H9 (cell line): ENCODE measurements around the gene APBA2. TPM values are rescaled to one million over a fixed set of nuclear protein-coding genes. Genes with fewer than 3 reads are reported as not detected.

ENCODE experiments used
- DNase-seq: peaks from one replicate; pipeline ENCODE4 v3.0.0-alpha.2; 2017
- H2AFZ ChIP-seq: one replicate; pipeline ENCODE4 v1.6.1; 2013; ENCODE audit warnings: mild to moderate bottlenecking, low read length, control low read depth, moderate library complexity
- H2AK5ac ChIP-seq: 2 replicates; pipeline ENCODE4 v1.6.1; 2013; ENCODE audit warnings: low read length, control low read depth, mixed read lengths; ENCODE audit not compliant: insufficient read length
- H2BK120ac ChIP-seq: one replicate; pipeline ENCODE4 v1.6.1; 2013; ENCODE audit warnings: low read depth, mild to moderate bottlenecking, low read length, control low read depth, inconsistent platforms; ENCODE audit not compliant: poor library complexity, severe bottlenecking
- H2BK12ac ChIP-seq: 2 replicates; pipeline ENCODE4 v1.6.1; 2013; ENCODE audit warnings: low read length, control low read depth, mixed read lengths, low read depth; ENCODE audit not compliant: insufficient read length
- H2BK15ac ChIP-seq: 2 replicates; pipeline ENCODE4 v1.6.1; 2013; ENCODE audit warnings: low read depth, low read length, control low read depth
- H2BK20ac ChIP-seq: one replicate; pipeline ENCODE4 v1.6.1; 2013; ENCODE audit warnings: low read depth, mild to moderate bottlenecking, low read length, control low read depth, inconsistent platforms; ENCODE audit not compliant: poor library complexity, severe bottlenecking
- H2BK5ac ChIP-seq: 2 replicates; pipeline ENCODE4 v1.6.1; 2013; ENCODE audit warnings: low read length, control low read depth, mixed read lengths; ENCODE audit not compliant: insufficient read length
- H3K14ac ChIP-seq: 2 replicates; pipeline ENCODE4 v1.6.1; 2013; ENCODE audit warnings: low read length, control low read depth; ENCODE audit not compliant: insufficient read depth
- H3K18ac ChIP-seq: 2 replicates; pipeline ENCODE4 v1.6.1; 2013; ENCODE audit warnings: low read depth, mild to moderate bottlenecking, mixed read lengths, low read length, control low read depth; ENCODE audit not compliant: insufficient read length
- H3K23ac ChIP-seq: 2 replicates; pipeline ENCODE4 v1.6.1; 2013; ENCODE audit warnings: low read length, control low read depth, mixed read lengths, low read depth; ENCODE audit not compliant: insufficient read length
- H3K23me2 ChIP-seq: 2 replicates; pipeline ENCODE4 v1.6.1; 2013; ENCODE audit warnings: low read depth, mild to moderate bottlenecking, mixed read lengths, low read length, control low read depth; ENCODE audit not compliant: insufficient read length, poor library complexity, severe bottlenecking
- H3K27ac ChIP-seq: 2 replicates; pipeline ENCODE4 v1.5.1; 2013; ENCODE audit warnings: low read length, control low read depth, mixed read lengths, low read depth; ENCODE audit not compliant: insufficient read length
- H3K27me3 ChIP-seq: 2 replicates; pipeline ENCODE4 v1.6.1; 2013; ENCODE audit warnings: low read length, control low read depth, inconsistent platforms; ENCODE audit not compliant: insufficient read depth
- H3K4ac ChIP-seq: 2 replicates; pipeline ENCODE4 v1.6.1; 2013; ENCODE audit warnings: low read depth, mild to moderate bottlenecking, control low read depth, inconsistent platforms, low read length, moderate library complexity
- H3K4me1 ChIP-seq: 2 replicates; pipeline ENCODE4 v1.6.1; 2013; ENCODE audit warnings: low read length, control low read depth, inconsistent platforms; ENCODE audit not compliant: insufficient read depth
- H3K4me2 ChIP-seq: 2 replicates; pipeline ENCODE4 v1.6.1; 2013; ENCODE audit warnings: low read length, control low read depth, mixed read lengths; ENCODE audit not compliant: insufficient read length, insufficient read depth
- H3K56ac ChIP-seq: 2 replicates; pipeline ENCODE4 v1.6.1; 2013; ENCODE audit warnings: low read depth, mild to moderate bottlenecking, mixed read lengths, low read length, control low read depth; ENCODE audit not compliant: insufficient read length
- H3K79me1 ChIP-seq: 2 replicates; pipeline ENCODE4 v1.6.1; 2013; ENCODE audit warnings: low read depth, mild to moderate bottlenecking, moderate library complexity, low read length, control low read depth, inconsistent platforms; ENCODE audit not compliant: insufficient read depth, poor library complexity, severe bottlenecking
- H3K79me2 ChIP-seq: 2 replicates; pipeline ENCODE4 v1.6.1; 2013; ENCODE audit warnings: low read length, control low read depth, inconsistent platforms; ENCODE audit not compliant: insufficient read depth
- H3K9ac ChIP-seq: 2 replicates; pipeline ENCODE4 v1.6.1; 2013; ENCODE audit warnings: low read length, control low read depth, mixed read lengths; ENCODE audit not compliant: insufficient read length; ENCODE audit errors: extremely low read depth
- H3K9me3 ChIP-seq: one replicate; pipeline ENCODE4 v1.6.1; 2013; ENCODE audit warnings: low read depth, low read length, inconsistent platforms; ENCODE audit not compliant: control insufficient read depth
- H3T11ph ChIP-seq: one replicate; pipeline ENCODE4 v1.6.1; 2013; ENCODE audit warnings: mild to moderate bottlenecking, low read length, control low read depth, inconsistent platforms
- H4K20me1 ChIP-seq: one replicate; pipeline ENCODE4 v1.6.1; 2013; ENCODE audit not compliant: control insufficient read depth, insufficient read length, insufficient read depth
- H4K5ac ChIP-seq: 2 replicates; pipeline ENCODE4 v1.6.1; 2013; ENCODE audit warnings: low read depth, mild to moderate bottlenecking, mixed read lengths, low read length, control low read depth; ENCODE audit not compliant: insufficient read length
- H4K8ac ChIP-seq: replicated peaks from 2 replicates; pipeline ENCODE4 v1.6.1; 2013; ENCODE audit warnings: low read length, control low read depth, mixed read lengths, low read depth; ENCODE audit not compliant: insufficient read length
- H4K91ac ChIP-seq: 2 replicates; pipeline ENCODE4 v1.6.1; 2013; ENCODE audit warnings: low read depth, mild to moderate bottlenecking, moderate library complexity, mixed read lengths, low read length, control low read depth; ENCODE audit not compliant: insufficient read length
- H3K27ac Mint-ChIP-seq, 3 experiments: 2 replicates in 2 of 3; 3 replicates in 1 of 3; pipeline ENCODE4 v1.8.0; 2020 to 2021; ENCODE audit warnings: mixed read lengths in 3 of 3, mild to moderate bottlenecking in 1 of 3, moderate library complexity in 1 of 3
- H3K27me3 Mint-ChIP-seq: 2 replicates; pipeline ENCODE4 v1.8.0; 2021; ENCODE audit warnings: low read depth, mild to moderate bottlenecking, moderate library complexity, mixed read lengths
- H3K36me3 Mint-ChIP-seq, 3 experiments: 2 replicates in 2 of 3; 3 replicates in 1 of 3; pipeline ENCODE4 v1.8.0; 2020 to 2021; ENCODE audit warnings: low read depth in 3 of 3, mixed read lengths in 3 of 3; ENCODE audit not compliant: insufficient read depth in 1 of 3
- H3K4me1 Mint-ChIP-seq, 2 experiments: 2 replicates each; pipeline ENCODE4 v1.8.0; 2020; ENCODE audit warnings: mixed read lengths in 2 of 2
- H3K4me3 Mint-ChIP-seq, 2 experiments: 2 replicates in 1 of 2; 3 replicates in 1 of 2; pipeline ENCODE4 v1.8.0; 2020 to 2021; ENCODE audit warnings: mild to moderate bottlenecking in 2 of 2, mixed read lengths in 2 of 2, moderate library complexity in 1 of 2
- H3K9me3 Mint-ChIP-seq, 2 experiments: 2 replicates in 1 of 2; 3 replicates in 1 of 2; pipeline ENCODE4 v1.8.0; 2020; ENCODE audit warnings: mild to moderate bottlenecking in 2 of 2, mixed read lengths in 2 of 2, moderate library complexity in 1 of 2
- WGBS: extraction: QIAGEN DNeasy Blood & Tissue Kit; methylation state at CpG from one replicate; pipeline ENCODE4 v1.1.7; 2013; ENCODE audit warnings: missing lambda C conversion rate, low lambda C conversion rate, mixed read lengths; ENCODE audit not compliant: insufficient read length; ENCODE audit errors: extremely low coverage; 5-methylcytosine and 5-hydroxymethylcytosine counted together
- total RNA-seq: library from RNA; stranded (reverse); gene quantifications from 2 replicates; pipeline ENCODE4 v1.2.1, GENCODE V29; 2021
- TF ChIP-seq, protein P1 (sequence below): fragments of 200-600 bp; sonication (generic); conservative IDR thresholded peaks from 3 replicates; pipeline ENCODE4 v1.8.0; 2021; ENCODE audit warnings: antibody characterized with exemption, mild to moderate bottlenecking

APBA2 gene
- total RNA-seq, 1 experiment from 2014 or later, result 14.3 TPM

DNA sequence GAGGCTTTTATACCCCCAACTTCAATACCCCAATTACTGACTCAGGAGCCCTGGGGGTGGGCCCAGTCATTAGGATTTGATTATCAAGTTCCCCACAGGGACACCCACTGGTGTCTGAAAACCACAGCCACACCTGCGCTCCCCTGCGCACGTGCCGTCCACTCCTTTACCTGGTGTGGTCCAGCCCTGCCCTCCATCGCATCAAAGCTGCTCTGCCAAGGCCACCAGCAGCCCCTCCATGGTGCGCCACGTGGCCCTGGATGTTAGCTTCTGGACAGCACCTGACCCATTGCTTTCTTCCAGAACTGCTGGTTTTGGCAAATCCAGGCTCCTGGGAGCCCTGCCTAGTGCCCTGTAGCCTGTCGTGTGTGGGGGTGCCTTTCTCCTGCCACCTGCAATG, 247.5 kb downstream of the APBA2 start:
- no peaks in the 10 kb centered on the region for H3K36me3 Mint-ChIP-seq
- WGBS, result no CpG with 5 or more reads among the region's 8 CpGs
- no peak overlapping the region for H3K27ac ChIP-seq

More for the DNA sequence above, 247.5 kb downstream of the APBA2 start:
- Histone ChIP-seq H3K4me1 (peaks cover under 1% of the 10 kb centered on the region; the same call in 1 of the 2 replicates), H2AFZ (no peak overlapping the region), H2BK5ac (no peak overlapping the region), H3K9me3 (no peaks in the 10 kb centered on the region), H3K4ac (no peak overlapping the region), H3K14ac (no peak overlapping the region), H2BK15ac (no peak overlapping the region), H3K56ac (no peak overlapping the region), H3K79me2 (no peaks in the 10 kb centered on the region), H4K5ac (no peak overlapping the region), H3K23me2 (no peaks in the 10 kb centered on the region), H3K79me1 (no peaks in the 10 kb centered on the region), H4K91ac (no peak overlapping the region), H2BK120ac (no peak overlapping the region), H3K23ac (no peak overlapping the region), H3T11ph (no peak overlapping the region), H2BK12ac (no peak overlapping the region), H2AK5ac (no peak overlapping the region), H2BK20ac (no peak overlapping the region), H4K8ac (no peak overlapping the region), H4K20me1 (no peaks in the 10 kb centered on the region), H3K18ac (no peak overlapping the region), H3K9ac (no peak overlapping the region), H3K4me2 (no peak overlapping the region), H3K27me3 (no peaks in the 10 kb centered on the region)
- Mint-ChIP-seq H3K4me3 (no peak overlapping the region), H3K9me3 (no peaks in the 10 kb centered on the region), H3K27ac (no peak overlapping the region; a peak in 1 of 7 replicates), H3K27me3 (no peaks in the 10 kb centered on the region; the same call in 1 of the 2 replicates), H3K4me1 (peaks cover 16 to 28% of the 10 kb centered on the region in 2 experiments)
- TF ChIP-seq, protein P1, sequence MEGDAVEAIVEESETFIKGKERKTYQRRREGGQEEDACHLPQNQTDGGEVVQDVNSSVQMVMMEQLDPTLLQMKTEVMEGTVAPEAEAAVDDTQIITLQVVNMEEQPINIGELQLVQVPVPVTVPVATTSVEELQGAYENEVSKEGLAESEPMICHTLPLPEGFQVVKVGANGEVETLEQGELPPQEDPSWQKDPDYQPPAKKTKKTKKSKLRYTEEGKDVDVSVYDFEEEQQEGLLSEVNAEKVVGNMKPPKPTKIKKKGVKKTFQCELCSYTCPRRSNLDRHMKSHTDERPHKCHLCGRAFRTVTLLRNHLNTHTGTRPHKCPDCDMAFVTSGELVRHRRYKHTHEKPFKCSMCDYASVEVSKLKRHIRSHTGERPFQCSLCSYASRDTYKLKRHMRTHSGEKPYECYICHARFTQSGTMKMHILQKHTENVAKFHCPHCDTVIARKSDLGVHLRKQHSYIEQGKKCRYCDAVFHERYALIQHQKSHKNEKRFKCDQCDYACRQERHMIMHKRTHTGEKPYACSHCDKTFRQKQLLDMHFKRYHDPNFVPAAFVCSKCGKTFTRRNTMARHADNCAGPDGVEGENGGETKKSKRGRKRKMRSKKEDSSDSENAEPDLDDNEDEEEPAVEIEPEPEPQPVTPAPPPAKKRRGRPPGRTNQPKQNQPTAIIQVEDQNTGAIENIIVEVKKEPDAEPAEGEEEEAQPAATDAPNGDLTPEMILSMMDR, result no peak
- peak; percentile 20 for DNase-seq
